GM21717 (cell line): Measurements from ENCODE around the gene RILPL2.
"Not testable (repeated sequence)": the region's sequence is repeated elsewhere in the genome, so short reads cannot be mapped to it uniquely, and the experiment has no call there.

ENCODE experiments used
- ATAC-seq: cut with Tn5 transposase; IDR thresholded peaks from one replicate; pipeline ENCODE4 v1.9.1; 2021; ENCODE audit warnings: mild to moderate bottlenecking, moderate library complexity; ENCODE audit not compliant: unreplicated experiment

RILPL2 gene

DNA sequence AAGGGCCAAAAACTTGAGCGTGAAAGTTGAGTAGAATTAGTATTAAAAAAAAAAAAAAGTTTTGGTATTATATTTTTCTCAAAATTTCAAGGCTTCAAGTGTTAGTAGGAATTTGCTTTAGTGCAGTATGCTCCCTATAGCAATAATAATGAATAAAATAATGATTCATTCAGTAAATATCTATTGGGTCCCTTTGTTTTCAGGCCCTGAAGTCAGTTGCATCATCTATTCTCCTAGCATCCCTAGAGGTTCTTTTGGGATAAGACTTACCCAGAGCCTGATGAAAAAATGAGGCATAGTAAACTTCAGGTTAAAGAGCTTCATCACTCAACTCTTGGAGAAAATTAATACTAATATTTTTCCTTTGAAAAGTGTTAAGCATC is 51.5 kb downstream of the RILPL2 start:
- ATAC-seq, result no peak

GRCh38 chr12:123384318-123384993 is 52.0 kb downstream of the RILPL2 start:
- no peak for ATAC-seq

GRCh38 chr12:123382684-123383083 is 53.8 kb downstream of the RILPL2 start:
- no peak for ATAC-seq

- ATAC-seq, result no peak
These were observed 57.1 kb downstream of the RILPL2 start for GRCh38 chr12:123379391-123379790.

GRCh38 chr12:123372415-123372814 is 64.1 kb downstream of the RILPL2 start:
- not testable (repeated sequence) for ATAC-seq

DNA sequence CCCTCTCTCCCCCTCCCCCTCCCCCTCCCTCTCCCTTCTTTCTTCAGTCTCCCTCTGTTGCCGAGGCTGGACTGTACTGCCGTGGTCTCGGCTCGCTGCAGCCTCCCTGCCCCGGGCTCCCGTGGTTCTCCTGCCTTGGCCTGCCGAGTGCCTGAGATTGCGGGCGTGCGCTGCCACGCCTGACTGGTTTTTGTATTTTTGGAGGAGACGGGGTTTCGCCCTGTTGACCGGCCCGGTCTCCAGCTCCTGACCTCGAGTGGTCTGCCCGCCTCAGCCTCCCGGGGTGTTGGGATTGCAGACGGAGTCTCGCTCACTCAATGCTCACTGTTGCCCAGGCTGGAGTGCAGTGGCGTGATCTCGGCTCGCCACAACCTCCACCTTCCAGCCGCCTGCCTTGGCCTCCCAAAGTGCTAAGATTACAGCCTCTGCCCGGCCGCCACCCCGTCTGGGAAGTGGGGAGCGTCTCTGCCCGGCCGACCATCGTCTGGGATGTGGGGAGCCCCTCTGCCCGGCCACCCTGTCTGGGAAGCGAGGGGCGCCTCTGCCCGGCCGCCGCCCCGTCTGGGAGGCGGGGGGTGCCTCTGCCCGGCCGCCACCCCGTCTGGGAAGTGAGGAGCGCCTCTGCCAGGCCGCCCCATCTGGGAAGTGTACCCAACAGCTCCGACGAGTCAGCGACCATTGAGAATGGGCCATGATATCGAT is 64.7 kb downstream of the RILPL2 start:
- not testable (repeated sequence) for ATAC-seq

DNA sequence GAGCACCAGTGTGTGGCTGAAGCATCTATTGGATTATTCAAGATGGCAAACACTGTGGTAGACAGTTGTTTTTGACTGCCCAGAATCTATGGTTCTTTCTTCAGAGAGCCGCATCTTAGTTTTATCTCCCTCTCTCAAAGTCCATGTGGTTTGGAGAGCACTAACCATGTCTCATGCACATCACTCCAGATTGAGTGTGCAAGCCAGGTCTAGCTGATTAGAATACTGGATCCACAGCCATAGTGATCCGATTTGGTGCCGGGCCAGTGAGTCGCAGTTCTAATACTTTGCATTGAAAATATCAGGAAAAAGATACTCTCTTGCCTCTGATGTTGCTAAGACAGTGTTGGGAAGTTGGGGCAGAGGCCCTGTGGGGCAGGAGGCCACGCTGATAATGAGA is 67.3 kb downstream of the RILPL2 start:
- no peak for ATAC-seq

GRCh38 chr12:123368431-123368830 is 68.1 kb downstream of the RILPL2 start:
- not testable (repeated sequence) for ATAC-seq

- ATAC-seq, result no peak
These were observed 69.0 kb downstream of the RILPL2 start for GRCh38 chr12:123367511-123367910.
